Hepatocyte (in vitro differentiated cells): Measurements from ENCODE around the gene RNASE4. TPM values are rescaled to one million over a fixed set of nuclear protein-coding genes. Genes with fewer than 3 reads are reported as not detected.
A peak's percentile ranks its signal among the peaks of the same experiment; 100 is the strongest.

Source experiments
- DNase-seq: peaks from one replicate; pipeline ENCODE4 v3.0.0-alpha.2; 2016; ENCODE audit warnings: low spot score
- H2AFZ ChIP-seq: fragments of 200-600 bp; sonication (generic); 2 replicates; pipeline ENCODE4 v1.6.0; 2016; ENCODE audit warnings: antibody characterized with exemption, mild to moderate bottlenecking
- H3K27ac ChIP-seq: fragments of 200-600 bp; sonication (generic); 2 replicates; pipeline ENCODE4 v1.5.1; 2016; ENCODE audit warnings: mild to moderate bottlenecking
- H3K27me3 ChIP-seq: fragments of 200-600 bp; sonication (generic); 2 replicates; pipeline ENCODE4 v1.6.1; 2016
- H3K36me3 ChIP-seq: fragments of 200-600 bp; sonication (generic); replicated peaks from 2 replicates; pipeline ENCODE4 v1.5.1; 2016; ENCODE audit warnings: low read depth; ENCODE audit not compliant: insufficient read depth
- H3K4me1 ChIP-seq: fragments of 200-600 bp; sonication (generic); 2 replicates; pipeline ENCODE4 v1.5.1; 2016; ENCODE audit warnings: mild to moderate bottlenecking, moderate library complexity; ENCODE audit not compliant: insufficient read depth
- H3K4me2 ChIP-seq: fragments of 200-600 bp; sonication (generic); 2 replicates; pipeline ENCODE4 v1.6.0; 2016
- H3K4me3 ChIP-seq: fragments of 200-600 bp; sonication (generic); 2 replicates; pipeline ENCODE4 v1.5.1; 2016; ENCODE audit warnings: mild to moderate bottlenecking
- H3K79me2 ChIP-seq: fragments of 200-600 bp; sonication (generic); 2 replicates; pipeline ENCODE4 v1.6.0; 2017; ENCODE audit warnings: mild to moderate bottlenecking
- H3K9me2 ChIP-seq: fragments of 200-600 bp; sonication (generic); replicated peaks from 2 replicates; pipeline ENCODE4 v1.6.0; 2017; ENCODE audit warnings: mild to moderate bottlenecking; ENCODE audit not compliant: insufficient read depth
- H3K9me3 ChIP-seq: fragments of 200-600 bp; sonication (generic); 2 replicates; pipeline ENCODE4 v1.5.1; 2016; ENCODE audit warnings: low read depth, mild to moderate bottlenecking
- H4K20me1 ChIP-seq: fragments of 200-600 bp; sonication (generic); 2 replicates; pipeline ENCODE4 v1.6.0; 2016; ENCODE audit warnings: mild to moderate bottlenecking; ENCODE audit not compliant: insufficient read depth, poor library complexity, severe bottlenecking
- CTCF ChIP-seq: fragments of 200-600 bp; sonication (generic); IDR thresholded peaks from 2 replicates; pipeline ENCODE4 v1.5.1; 2016; ENCODE audit warnings: antibody characterized with exemption, mild to moderate bottlenecking; ENCODE audit not compliant: poor library complexity
- EZH2 ChIP-seq: fragments of 200-600 bp; sonication (generic); IDR thresholded peaks from 2 replicates; pipeline ENCODE4 v1.6.1; 2016; ENCODE audit warnings: antibody characterized with exemption, mild to moderate bottlenecking, borderline replicate concordance
- EZH2phosphoT487 ChIP-seq: fragments of 200-600 bp; sonication (generic); IDR thresholded peaks from one replicate; pipeline ENCODE4 v1.6.1; 2018; ENCODE audit warnings: antibody characterized with exemption, mild to moderate bottlenecking, low read depth, moderate library complexity; ENCODE audit not compliant: unreplicated experiment, severe bottlenecking
- WGBS: methylation state at CpG from one replicate; pipeline ENCODE4 v1.1.6; 2016; ENCODE audit warnings: low lambda C conversion rate; ENCODE audit errors: missing lambda C conversion rate; 5-methylcytosine and 5-hydroxymethylcytosine counted together
- polyA plus RNA-seq: library from polyadenylated mRNA; unstranded; fragments of >200 nt; fragmentation: Nextera tagmentation; extraction: Ambion mirVana; gene quantifications from 2 replicates; pipeline ENCODE4 v1.2.1, GENCODE V29; 2016
- total RNA-seq: library from RNA; depleted of rRNA; stranded (reverse); fragments of >200 nt; gene quantifications from 2 replicates; pipeline ENCODE4 v1.2.3, GENCODE V29; 2014

RNASE4 gene
- total and polyA plus RNA-seq, 2 experiments from 2014 or later, result 44.5 to 96.2 TPM

- no peaks in the 10 kb centered on the region for H3K79me2 ChIP-seq
- peak; percentile 53 for DNase-seq
- no peak overlapping the region for H3K27ac ChIP-seq
- no peaks in the 10 kb centered on the region for H3K36me3 ChIP-seq
- TF ChIP-seq EZH2phosphoT487 (no peak), EZH2 (no peak), CTCF (no peak)
- peaks cover 10% of the 10 kb centered on the region for H3K4me1 ChIP-seq
- no peaks in the 10 kb centered on the region for H4K20me1 ChIP-seq
- no peak overlapping the region for H2AFZ ChIP-seq
- no peak overlapping the region for H3K4me3 ChIP-seq
- no peaks in the 10 kb centered on the region for H3K9me2 ChIP-seq
- H3K27me3 ChIP-seq, result peaks cover 7% of the 10 kb centered on the region
- peak overlapping the region; percentile 87 for H3K4me2 ChIP-seq
- no peaks in the 10 kb centered on the region for H3K9me3 ChIP-seq
- 95% methylated on average over 1 of the region's 1 CpG for WGBS
Measured at GRCh38 chr14:20679907-20680306, 4.5 kb upstream of the RNASE4 start.

GRCh38 chr14:20680363-20680762 is 4.0 kb upstream of the RNASE4 start:
- Histone ChIP-seq H3K9me2 (no peaks in the 10 kb centered on the region), H2AFZ (peak overlapping the region; percentile 58), H3K79me2 (no peaks in the 10 kb centered on the region), H3K4me1 (peaks cover 10% of the 10 kb centered on the region), H3K4me3 (peak overlapping the region; percentile 18), H3K36me3 (no peaks in the 10 kb centered on the region), H3K27me3 (peaks cover 7% of the 10 kb centered on the region), H3K27ac (peak overlapping the region; percentile 99), H4K20me1 (no peaks in the 10 kb centered on the region), H3K9me3 (no peaks in the 10 kb centered on the region), H3K4me2 (peak overlapping the region; percentile 87)
- TF ChIP-seq EZH2phosphoT487 (no peak), CTCF (no peak), EZH2 (no peak)
- DNase-seq, result no peak
- 76% methylated on average over 8 of the region's 8 CpGs for WGBS

GRCh38 chr14:20680843-20681347 is 3.5 kb upstream of the RNASE4 start:
- H3K79me2 ChIP-seq, result no peaks in the 10 kb centered on the region
- H3K4me1 ChIP-seq, result peaks cover 10% of the 10 kb centered on the region
- H3K27me3 ChIP-seq, result peaks cover 4% of the 10 kb centered on the region
- peak overlapping the region; percentile 21 for H3K4me3 ChIP-seq
- no peaks in the 10 kb centered on the region for H3K9me3 ChIP-seq
- peak overlapping the region; percentile 99 for H3K27ac ChIP-seq
- TF ChIP-seq CTCF (no peak), EZH2 (no peak), EZH2phosphoT487 (no peak)
- WGBS, result 19% methylated on average over 7 of the region's 7 CpGs
- H3K9me2 ChIP-seq, result no peaks in the 10 kb centered on the region
- DNase-seq, result no peak
- peak overlapping the region; percentile 58 for H2AFZ ChIP-seq
- no peaks in the 10 kb centered on the region for H3K36me3 ChIP-seq
- H3K4me2 ChIP-seq, result peak overlapping the region; percentile 87
- H4K20me1 ChIP-seq, result no peaks in the 10 kb centered on the region
